Measurements from ENCODE around the gene SAXO2.
"Not testable (repeated sequence)": the region's sequence is repeated elsewhere in the genome, so short reads cannot be mapped to it uniquely, and the experiment has no call there.

The SAXO2 gene

GRCh38 chr15:82262422-82263026 lies at the start of gene SAXO2, which contains the start of gene EFL1:
TSS of gene SAXO2 (plus strand) at chr15:82262818. CDS start at chr15:82262880, 62 bp downstream.
TSS of gene EFL1 (minus strand) at chr15:82262734. CDS start at chr15:82261778, 956 bp downstream.
- Histone ChIP-seq H3K4me3 (ENCODE audit: low read length) (peak within 1 kb of the TSS; percentile 93), H3K27me3 (replicated peaks; ENCODE audit: control insufficient read depth, insufficient read depth, low read length) (no peaks in the 10 kb centered on the region), H3K36me3 (ENCODE audit: control insufficient read depth, insufficient read depth, low read length, severe bottlenecking) (peaks cover 13% of the 10 kb centered on the region), H3K9me3 (ENCODE audit: control insufficient read depth, low read length) (no peaks in the 10 kb centered on the region), H3K4me1 (ENCODE audit: control insufficient read depth, insufficient read depth, low read length) (peaks cover 23% of the 10 kb centered on the region), H3K9ac (ENCODE audit: low read length) (peak within 1 kb of the TSS; percentile 87)
- peak; percentile 94 for DNase-seq (ENCODE audit: low read depth)

GRCh38 chr15:82216092-82216491 lies 46.5 kb upstream of the SAXO2 start:
- not testable (repeated sequence) for H3K9me3 ChIP-seq (ENCODE audit: control insufficient read depth, low read length); H3K27me3 ChIP-seq (replicated peaks; ENCODE audit: control insufficient read depth, insufficient read depth, low read length); H3K4me1 ChIP-seq (ENCODE audit: control insufficient read depth, insufficient read depth, low read length); DNase-seq (ENCODE audit: low read depth); H3K9ac ChIP-seq (ENCODE audit: low read length); H3K4me3 ChIP-seq (ENCODE audit: low read length)
- peaks cover 23% of the 10 kb centered on the region for H3K36me3 ChIP-seq (ENCODE audit: control insufficient read depth, insufficient read depth, low read length, severe bottlenecking)

- DNase-seq (ENCODE audit: low read depth); H3K27me3 ChIP-seq (replicated peaks; ENCODE audit: control insufficient read depth, insufficient read depth, low read length); H3K9me3 ChIP-seq (ENCODE audit: control insufficient read depth, low read length); H3K4me3 ChIP-seq (ENCODE audit: low read length); H3K9ac ChIP-seq (ENCODE audit: low read length); H3K4me1 ChIP-seq (ENCODE audit: control insufficient read depth, insufficient read depth, low read length): not testable (repeated sequence)
- H3K36me3 ChIP-seq (ENCODE audit: control insufficient read depth, insufficient read depth, low read length, severe bottlenecking) = peaks cover 22% of the 10 kb centered on the region
Observed at GRCh38 chr15:82221535-82221934, 41.1 kb upstream of the SAXO2 start.

- DNase-seq (ENCODE audit: low read depth) = peak; percentile 34
- H3K4me3 ChIP-seq (ENCODE audit: low read length) = no peak overlapping the region
- H3K9me3 ChIP-seq (ENCODE audit: control insufficient read depth, low read length) = no peaks in the 10 kb centered on the region
- H3K9ac ChIP-seq (ENCODE audit: low read length) = no peak overlapping the region
- peaks cover 37% of the 10 kb centered on the region for H3K36me3 ChIP-seq (ENCODE audit: control insufficient read depth, insufficient read depth, low read length, severe bottlenecking)
- H3K27me3 ChIP-seq (replicated peaks; ENCODE audit: control insufficient read depth, insufficient read depth, low read length) = no peaks in the 10 kb centered on the region
- H3K4me1 ChIP-seq (ENCODE audit: control insufficient read depth, insufficient read depth, low read length) = no peaks in the 10 kb centered on the region
Observed at GRCh38 chr15:82228750-82229149, 33.9 kb upstream of the SAXO2 start.

GRCh38 chr15:82231233-82231632 lies 31.4 kb upstream of the SAXO2 start:
- no peak for DNase-seq (ENCODE audit: low read depth)
- H3K4me1 ChIP-seq (ENCODE audit: control insufficient read depth, insufficient read depth, low read length) = no peaks in the 10 kb centered on the region
- H3K36me3 ChIP-seq (ENCODE audit: control insufficient read depth, insufficient read depth, low read length, severe bottlenecking) = peaks cover 34% of the 10 kb centered on the region
- no peaks in the 10 kb centered on the region for H3K27me3 ChIP-seq (replicated peaks; ENCODE audit: control insufficient read depth, insufficient read depth, low read length)
- no peak overlapping the region for H3K4me3 ChIP-seq (ENCODE audit: low read length)
- H3K9ac ChIP-seq (ENCODE audit: low read length) = no peak overlapping the region
- no peaks in the 10 kb centered on the region for H3K9me3 ChIP-seq (ENCODE audit: control insufficient read depth, low read length)

GRCh38 chr15:82231842-82232241 lies 30.8 kb upstream of the SAXO2 start:
- Histone ChIP-seq H3K4me1 (ENCODE audit: control insufficient read depth, insufficient read depth, low read length) (no peaks in the 10 kb centered on the region), H3K9ac (ENCODE audit: low read length) (no peak overlapping the region), H3K36me3 (ENCODE audit: control insufficient read depth, insufficient read depth, low read length, severe bottlenecking) (peaks cover 30% of the 10 kb centered on the region), H3K4me3 (ENCODE audit: low read length) (no peak overlapping the region), H3K9me3 (ENCODE audit: control insufficient read depth, low read length) (no peaks in the 10 kb centered on the region), H3K27me3 (replicated peaks; ENCODE audit: control insufficient read depth, insufficient read depth, low read length) (no peaks in the 10 kb centered on the region)
- DNase-seq (ENCODE audit: low read depth) = no peak

GRCh38 chr15:82237944-82238534 lies 24.6 kb upstream of the SAXO2 start:
- not testable (repeated sequence) for H3K4me1 ChIP-seq (ENCODE audit: control insufficient read depth, insufficient read depth, low read length); H3K27me3 ChIP-seq (replicated peaks; ENCODE audit: control insufficient read depth, insufficient read depth, low read length); H3K4me3 ChIP-seq (ENCODE audit: low read length); DNase-seq (ENCODE audit: low read depth); H3K9me3 ChIP-seq (ENCODE audit: control insufficient read depth, low read length); H3K9ac ChIP-seq (ENCODE audit: low read length)
- H3K36me3 ChIP-seq (ENCODE audit: control insufficient read depth, insufficient read depth, low read length, severe bottlenecking) = peaks cover 29% of the 10 kb centered on the region

- no peak for DNase-seq (ENCODE audit: low read depth)
- no peak overlapping the region for H3K9ac ChIP-seq (ENCODE audit: low read length)
- H3K4me3 ChIP-seq (ENCODE audit: low read length) = no peak overlapping the region
- no peaks in the 10 kb centered on the region for H3K27me3 ChIP-seq (replicated peaks; ENCODE audit: control insufficient read depth, insufficient read depth, low read length)
- no peaks in the 10 kb centered on the region for H3K9me3 ChIP-seq (ENCODE audit: control insufficient read depth, low read length)
- H3K36me3 ChIP-seq (ENCODE audit: control insufficient read depth, insufficient read depth, low read length, severe bottlenecking) = peaks cover 37% of the 10 kb centered on the region
- no peaks in the 10 kb centered on the region for H3K4me1 ChIP-seq (ENCODE audit: control insufficient read depth, insufficient read depth, low read length)
Observed at GRCh38 chr15:82239685-82240391, 22.8 kb upstream of the SAXO2 start.

GRCh38 chr15:82241836-82242499 lies 20.6 kb upstream of the SAXO2 start:
- not testable (repeated sequence) for H3K4me1 ChIP-seq (ENCODE audit: control insufficient read depth, insufficient read depth, low read length); H3K9ac ChIP-seq (ENCODE audit: low read length); H3K9me3 ChIP-seq (ENCODE audit: control insufficient read depth, low read length); H3K27me3 ChIP-seq (replicated peaks; ENCODE audit: control insufficient read depth, insufficient read depth, low read length); H3K4me3 ChIP-seq (ENCODE audit: low read length); DNase-seq (ENCODE audit: low read depth)
- H3K36me3 ChIP-seq (ENCODE audit: control insufficient read depth, insufficient read depth, low read length, severe bottlenecking) = peaks cover 37% of the 10 kb centered on the region

- peaks cover 32% of the 10 kb centered on the region for H3K36me3 ChIP-seq (ENCODE audit: control insufficient read depth, insufficient read depth, low read length, severe bottlenecking)
Observed at GRCh38 chr15:82243644-82244043, 19.0 kb upstream of the SAXO2 start.

GRCh38 chr15:82245956-82246355 lies 16.7 kb upstream of the SAXO2 start:
- not testable (repeated sequence) for H3K27me3 ChIP-seq (replicated peaks; ENCODE audit: control insufficient read depth, insufficient read depth, low read length); H3K4me3 ChIP-seq (ENCODE audit: low read length); H3K9ac ChIP-seq (ENCODE audit: low read length); H3K4me1 ChIP-seq (ENCODE audit: control insufficient read depth, insufficient read depth, low read length); DNase-seq (ENCODE audit: low read depth); H3K9me3 ChIP-seq (ENCODE audit: control insufficient read depth, low read length)
- peaks cover 12% of the 10 kb centered on the region for H3K36me3 ChIP-seq (ENCODE audit: control insufficient read depth, insufficient read depth, low read length, severe bottlenecking)

More at GRCh38 chr15:82243644-82244043, 19.0 kb upstream of the SAXO2 start:
- not testable (repeated sequence) for DNase-seq (ENCODE audit: low read depth); H3K4me1 ChIP-seq (ENCODE audit: control insufficient read depth, insufficient read depth, low read length); H3K9ac ChIP-seq (ENCODE audit: low read length); H3K27me3 ChIP-seq (replicated peaks; ENCODE audit: control insufficient read depth, insufficient read depth, low read length); H3K4me3 ChIP-seq (ENCODE audit: low read length); H3K9me3 ChIP-seq (ENCODE audit: control insufficient read depth, low read length)

All from adipocyte (in vitro differentiated cells).